Thyroid gland (tissue), 4 donors: ENCODE results near the gene COX8C.

Experiments
- CTCF ChIP-seq, 6 experiments: fragments of 200-600 bp in 3 of 6; fragments of 450-650 bp in 3 of 6; sonication (generic) in 3 of 6; IDR thresholded peaks; one replicate each; pipeline ENCODE4 v1.5.1; 2016 to 2019; ENCODE audit warnings: antibody characterized with exemption in 6 of 6, mild to moderate bottlenecking in 2 of 6, inconsistent platforms in 1 of 6, moderate library complexity in 1 of 6
- POLR2A ChIP-seq, 2 donors: fragments of 450-650 bp; IDR thresholded peaks; one replicate each; pipeline ENCODE4 v1.6.1; 2017; ENCODE audit warnings: antibody characterized with exemption in 2 of 2, mild to moderate bottlenecking in 2 of 2, moderate library complexity in 1 of 2

GRCh38 chr14:93331728-93332396 is 15.1 kb upstream of the COX8C start:
- TF ChIP-seq CTCF (IDR thresholded peaks at IDR 0.05) (no peak), POLR2A (IDR thresholded peaks at IDR 0.05) (no peak)
